ENCODE results near the gene ADAMTS7.

The ADAMTS7 gene

GRCh38 chr15:78838489-78838888 is 27.2 kb upstream of the ADAMTS7 start:
- H3K4me3 ChIP-seq (ENCODE audit: low read length), result no peak overlapping the region
- DNase-seq (ENCODE audit: low read depth), result no peak
- no peak for TF ChIP-seq CTCF (IDR thresholded peaks at IDR 0.05; ENCODE audit: insufficient read depth, low read depth, low read length, missing control alignments)

GRCh38 chr15:78837543-78837942 is 26.3 kb upstream of the ADAMTS7 start:
- DNase-seq (ENCODE audit: low read depth), result no peak
- no peak overlapping the region for H3K4me3 ChIP-seq (ENCODE audit: low read length)
- TF ChIP-seq CTCF (IDR thresholded peaks at IDR 0.05; ENCODE audit: insufficient read depth, low read depth, low read length, missing control alignments), result no peak

GRCh38 chr15:78837131-78837530 is 25.9 kb upstream of the ADAMTS7 start:
- no peak overlapping the region for H3K4me3 ChIP-seq (ENCODE audit: low read length)
- TF ChIP-seq CTCF (IDR thresholded peaks at IDR 0.05; ENCODE audit: insufficient read depth, low read depth, low read length, missing control alignments), result no peak
- DNase-seq (ENCODE audit: low read depth), result no peak

GRCh38 chr15:78836333-78836732 is 25.1 kb upstream of the ADAMTS7 start:
- no peak for DNase-seq (ENCODE audit: low read depth)
- no peak for TF ChIP-seq CTCF (IDR thresholded peaks at IDR 0.05; ENCODE audit: insufficient read depth, low read depth, low read length, missing control alignments)
- no peak overlapping the region for H3K4me3 ChIP-seq (ENCODE audit: low read length)

- DNase-seq (ENCODE audit: low read depth), result no peak
- TF ChIP-seq CTCF (IDR thresholded peaks at IDR 0.05; ENCODE audit: insufficient read depth, low read depth, low read length, missing control alignments), result no peak
- no peak overlapping the region for H3K4me3 ChIP-seq (ENCODE audit: low read length)
Observed at GRCh38 chr15:78831229-78832207, 20.3 kb upstream of the ADAMTS7 start.

- no peak overlapping the region for H3K4me3 ChIP-seq (ENCODE audit: low read length)
- no peak for TF ChIP-seq CTCF (IDR thresholded peaks at IDR 0.05; ENCODE audit: insufficient read depth, low read depth, low read length, missing control alignments)
- no peak for DNase-seq (ENCODE audit: low read depth)
Observed at GRCh38 chr15:78830514-78831228, 19.4 kb upstream of the ADAMTS7 start.

Measured in epithelial cell of esophagus (primary cell).